Activated naive CD8-positive, alpha-beta T cell treated with anti-CD3 and anti-CD28 coated beads, Interleukin-2, amount 50 U/mL, for 24 hours (primary cell): ENCODE data around the gene ENDOU.
A peak's percentile ranks its signal among the peaks of the same experiment; 100 is the strongest.

ENCODE experiments used
- ATAC-seq: fragments of 150-1000 bp; cut with Tn5 transposase; one replicate; pipeline ENCODE4 v1.10.0; 2021
- DNase-seq: peaks from one replicate; pipeline ENCODE4 v3.0.0; 2021
- H3K27ac Mint-ChIP-seq: one replicate; pipeline ENCODE4 v1.8.0; 2021; ENCODE audit warnings: mild to moderate bottlenecking, mixed read lengths
- H3K27me3 Mint-ChIP-seq: one replicate; pipeline ENCODE4 v1.8.0; 2021; ENCODE audit warnings: mixed read lengths
- H3K36me3 Mint-ChIP-seq: one replicate; pipeline ENCODE4 v1.8.0; 2021; ENCODE audit warnings: low read depth, mixed read lengths
- H3K4me1 Mint-ChIP-seq: one replicate; pipeline ENCODE4 v1.8.0; 2021; ENCODE audit warnings: mixed read lengths
- H3K4me3 Mint-ChIP-seq: one replicate; pipeline ENCODE4 v1.8.0; 2021; ENCODE audit warnings: mild to moderate bottlenecking, moderate library complexity, mixed read lengths
- H3K9me3 Mint-ChIP-seq: one replicate; pipeline ENCODE4 v1.8.0; 2021; ENCODE audit warnings: mixed read lengths

Gene ENDOU

DNA sequence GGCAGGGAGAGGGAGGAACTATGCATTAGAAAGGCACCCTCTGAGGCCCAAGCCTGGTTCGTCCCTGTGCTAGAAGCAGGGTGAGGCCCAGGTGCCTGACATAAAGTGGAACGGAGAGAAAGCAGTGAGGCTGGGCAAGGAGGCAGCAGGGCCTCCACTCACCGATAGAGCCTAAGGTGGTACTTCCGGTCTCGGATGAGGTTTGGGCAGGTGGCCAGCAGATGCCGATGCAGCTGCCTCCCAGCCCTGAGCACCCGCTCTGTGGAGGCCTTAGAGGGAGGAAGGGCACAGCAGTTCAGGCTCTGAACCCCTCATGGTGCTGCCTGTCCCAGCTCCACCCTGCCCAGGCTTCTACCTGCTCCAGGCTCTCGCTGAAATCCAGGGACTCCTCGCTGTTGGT lies 26.3 kb upstream of the ENDOU start:
- DNase-seq, result no peak
- Mint-ChIP-seq H3K4me3 (no peak overlapping the region), H3K27ac (no peak overlapping the region), H3K4me1 (peaks cover 21% of the 10 kb centered on the region), H3K27me3 (no peaks in the 10 kb centered on the region), H3K9me3 (no peaks in the 10 kb centered on the region), H3K36me3 (no peaks in the 10 kb centered on the region)
- no peak for ATAC-seq

DNA sequence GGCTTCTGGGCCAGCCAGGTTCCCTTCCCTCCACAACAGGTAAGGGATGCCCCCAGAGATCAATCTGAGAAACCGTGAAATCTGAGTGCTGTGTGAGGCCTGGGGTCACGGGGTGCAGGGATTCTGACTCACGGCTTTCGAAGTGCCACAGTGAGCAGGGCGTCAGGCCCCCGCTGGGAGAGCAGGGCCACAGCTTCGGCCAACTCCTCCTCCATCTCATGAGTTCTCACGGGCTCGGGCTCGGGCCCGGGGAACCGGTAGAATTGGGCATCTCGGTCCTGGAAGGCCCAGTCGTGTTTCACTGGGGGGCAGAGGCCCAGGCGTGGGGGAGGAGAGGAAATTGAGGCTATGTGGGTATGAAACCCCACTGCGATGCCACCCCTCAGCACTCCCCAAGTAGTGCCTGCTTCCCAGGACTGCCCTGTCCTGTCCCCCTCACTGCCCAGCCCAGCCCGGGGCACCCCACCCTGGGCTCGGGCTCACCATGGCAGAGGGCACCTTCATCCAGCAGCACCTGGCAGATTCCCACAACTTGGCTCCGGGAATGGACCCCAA lies 25.7 kb upstream of the ENDOU start:
- no peaks in the 10 kb centered on the region for H3K27me3 Mint-ChIP-seq
- no peak overlapping the region for H3K4me3 Mint-ChIP-seq
- no peak for DNase-seq
- H3K9me3 Mint-ChIP-seq, result no peaks in the 10 kb centered on the region
- no peak overlapping the region for H3K27ac Mint-ChIP-seq
- ATAC-seq, result no peak
- H3K36me3 Mint-ChIP-seq, result no peaks in the 10 kb centered on the region
- peaks cover 16% of the 10 kb centered on the region for H3K4me1 Mint-ChIP-seq

DNA sequence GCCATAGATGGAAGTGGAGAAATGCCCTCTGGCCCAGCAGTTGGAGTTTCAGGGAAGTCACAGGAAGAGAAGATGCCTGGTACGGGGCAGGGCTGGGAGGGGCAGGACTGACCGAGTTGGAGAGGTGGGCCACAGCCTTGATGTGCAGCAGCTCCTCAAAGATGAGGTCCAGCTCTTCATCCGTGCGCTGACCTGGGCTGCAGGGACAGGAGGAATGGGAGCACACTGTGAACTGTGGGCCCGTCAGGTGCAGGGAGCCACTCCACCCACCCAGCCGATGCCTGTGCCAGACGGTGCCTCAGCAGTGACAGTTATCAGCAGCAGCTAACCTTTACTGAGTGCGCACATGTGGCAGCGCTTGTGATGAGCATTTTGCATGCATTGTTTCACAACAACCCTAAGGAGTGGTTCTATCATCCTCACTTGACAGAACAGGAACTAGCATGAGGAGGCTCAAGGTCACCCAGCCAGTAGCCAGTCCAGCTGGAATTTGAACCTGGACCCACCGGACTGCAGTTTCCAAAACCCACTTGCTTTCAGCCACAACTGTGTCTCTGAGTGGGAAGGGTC lies 25.0 kb upstream of the ENDOU start:
- H3K27ac Mint-ChIP-seq, result no peak overlapping the region
- H3K36me3 Mint-ChIP-seq, result no peaks in the 10 kb centered on the region
- no peaks in the 10 kb centered on the region for H3K27me3 Mint-ChIP-seq
- no peaks in the 10 kb centered on the region for H3K9me3 Mint-ChIP-seq
- DNase-seq (no peak), ATAC-seq (no peak)
- H3K4me1 Mint-ChIP-seq, result peaks cover 9% of the 10 kb centered on the region
- H3K4me3 Mint-ChIP-seq, result no peak overlapping the region

DNA sequence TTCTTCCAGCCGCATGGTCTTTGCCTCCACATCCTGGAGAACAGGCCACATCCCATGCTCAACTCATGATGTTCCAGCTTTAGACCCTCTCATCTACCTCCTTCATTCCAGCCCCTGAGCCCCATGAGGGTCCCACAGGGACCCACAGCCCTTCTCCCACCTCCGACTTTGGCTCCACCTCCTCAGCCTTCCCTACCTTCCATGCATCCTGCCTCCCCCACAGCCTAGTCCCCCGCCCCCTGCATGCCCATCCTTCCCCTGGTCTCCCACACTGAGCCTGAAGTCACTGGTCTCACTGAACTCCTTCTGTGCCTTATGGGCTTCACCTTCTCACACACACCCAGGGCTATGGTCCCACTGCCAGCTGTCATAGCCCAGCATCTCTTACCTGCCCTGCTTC lies 23.6 kb upstream of the ENDOU start:
- Mint-ChIP-seq H3K4me1 (peaks cover 4% of the 10 kb centered on the region), H3K36me3 (no peaks in the 10 kb centered on the region), H3K4me3 (no peak overlapping the region), H3K27me3 (peaks cover 4% of the 10 kb centered on the region), H3K27ac (no peak overlapping the region), H3K9me3 (no peaks in the 10 kb centered on the region)
- ATAC-seq (no peak), DNase-seq (no peak)

DNA sequence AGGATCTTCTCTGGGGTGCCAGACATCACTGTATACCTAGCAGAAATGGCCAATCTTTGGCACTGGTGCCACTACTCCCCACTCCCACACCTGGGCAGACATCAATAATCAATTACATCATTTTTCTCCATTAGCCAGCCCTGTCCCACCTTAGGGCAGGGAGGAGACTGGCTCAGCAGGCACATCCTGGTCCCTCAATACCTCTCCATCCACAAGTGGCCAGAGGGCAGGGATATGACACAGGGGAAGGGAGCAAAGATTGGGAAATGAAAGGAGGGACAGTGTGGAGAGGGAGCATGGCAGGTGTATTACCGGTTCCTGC lies 23.2 kb upstream of the ENDOU start:
- Mint-ChIP-seq H3K9me3 (no peaks in the 10 kb centered on the region), H3K27ac (no peak overlapping the region)

DNA sequence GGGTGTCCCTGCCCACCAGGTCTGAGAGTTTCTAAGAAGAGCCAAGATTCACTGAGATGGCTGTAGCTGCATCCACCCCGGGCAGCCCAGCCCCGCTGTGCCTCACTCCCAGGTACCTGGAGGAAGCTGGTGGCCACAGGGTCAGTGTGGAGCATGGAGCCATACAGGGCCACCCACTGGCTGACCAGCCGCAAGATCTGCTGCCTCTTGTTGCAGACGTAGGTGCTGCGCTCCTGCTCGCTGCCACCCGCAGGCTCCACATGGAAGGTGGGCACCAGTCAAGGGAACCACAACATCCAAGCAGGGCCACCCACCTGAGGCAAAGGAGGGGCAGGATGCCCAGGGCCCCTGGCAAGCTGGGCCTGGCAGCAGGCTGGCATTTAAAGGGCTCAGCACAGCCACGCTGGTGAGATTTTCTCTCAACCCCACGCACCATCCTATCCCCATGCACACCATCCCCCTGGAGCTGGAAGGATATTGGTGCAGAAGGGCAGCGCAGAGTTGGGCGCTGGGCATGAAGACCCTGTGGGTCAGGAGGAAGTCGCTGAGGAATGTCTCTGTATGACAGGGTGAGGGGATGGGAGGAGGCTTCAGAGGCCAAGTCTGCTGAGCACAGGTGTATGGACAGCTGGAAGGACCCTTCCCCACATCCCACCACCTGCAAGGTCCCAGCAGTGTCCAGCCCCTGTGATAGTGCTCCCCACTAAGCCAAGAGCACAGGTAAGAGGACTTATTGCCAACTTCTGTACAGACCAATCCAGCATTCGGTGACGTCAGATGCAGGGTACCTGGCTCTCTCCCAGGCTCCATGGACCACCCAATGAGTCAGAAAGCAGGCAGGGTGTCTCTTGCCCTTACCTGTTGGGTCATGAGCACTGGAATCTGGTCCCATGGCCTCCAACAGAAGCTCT lies 22.6 kb upstream of the ENDOU start:
- DNase-seq, result no peak
- Mint-ChIP-seq H3K4me1 (no peaks in the 10 kb centered on the region), H3K36me3 (no peaks in the 10 kb centered on the region), H3K9me3 (no peaks in the 10 kb centered on the region), H3K4me3 (no peak overlapping the region), H3K27me3 (peaks cover 4% of the 10 kb centered on the region), H3K27ac (no peak overlapping the region)
- ATAC-seq, result no peak

More for the DNA sequence above, 23.2 kb upstream of the ENDOU start:
- ATAC-seq (no peak), DNase-seq (no peak)
- Mint-ChIP-seq H3K27me3 (peaks cover 4% of the 10 kb centered on the region), H3K4me1 (no peaks in the 10 kb centered on the region), H3K36me3 (no peaks in the 10 kb centered on the region), H3K4me3 (no peak overlapping the region)

DNA sequence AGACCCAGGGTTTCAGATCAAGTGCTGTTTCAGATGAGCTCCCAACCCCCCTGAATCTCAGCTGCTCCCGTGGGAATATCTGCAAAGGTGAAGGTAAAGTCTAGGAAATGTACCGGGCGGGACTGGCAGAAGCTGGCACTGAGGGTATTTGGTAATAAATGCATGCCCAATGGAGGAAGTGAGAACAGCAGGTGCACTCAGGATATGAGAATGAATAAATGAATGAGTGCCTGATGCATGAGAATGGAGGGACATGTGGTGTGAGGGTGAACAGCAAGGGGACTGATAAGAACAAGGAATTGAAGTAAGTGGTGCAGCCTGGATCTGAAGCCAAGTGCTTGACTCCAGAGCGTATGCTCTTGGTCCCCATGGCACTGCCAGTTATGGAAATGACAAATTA lies 21.8 kb upstream of the ENDOU start:
- Mint-ChIP-seq H3K27ac (no peak overlapping the region), H3K36me3 (no peaks in the 10 kb centered on the region), H3K27me3 (peaks cover 4% of the 10 kb centered on the region), H3K4me1 (no peaks in the 10 kb centered on the region), H3K9me3 (no peaks in the 10 kb centered on the region), H3K4me3 (no peak overlapping the region)
- DNase-seq (no peak), ATAC-seq (no peak)

DNA sequence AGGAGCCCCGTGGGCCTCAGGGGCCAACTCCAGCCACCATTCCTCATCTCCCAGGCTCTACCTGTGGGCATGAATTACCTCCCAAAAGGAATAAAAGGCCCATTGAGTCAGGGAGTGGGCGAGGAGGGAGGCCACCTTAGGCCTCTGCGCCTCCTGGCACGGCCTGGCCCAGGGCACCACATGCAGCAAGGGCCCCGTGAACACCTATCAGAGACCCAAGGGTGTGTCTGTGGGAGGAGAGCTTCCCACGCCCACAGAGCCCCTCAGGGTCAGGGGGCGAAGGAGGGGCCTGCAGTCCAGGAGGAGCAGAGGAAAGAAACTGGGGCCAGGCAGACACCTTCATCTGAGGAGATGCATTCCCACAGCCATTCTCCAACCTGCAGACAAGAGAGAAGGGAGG lies 21.2 kb upstream of the ENDOU start:
- no peak overlapping the region for H3K4me3 Mint-ChIP-seq
- ATAC-seq, result no peak
- H3K27ac Mint-ChIP-seq, result no peak overlapping the region
- H3K36me3 Mint-ChIP-seq, result no peaks in the 10 kb centered on the region
- no peak for DNase-seq
- H3K9me3 Mint-ChIP-seq, result no peaks in the 10 kb centered on the region
- peaks cover 4% of the 10 kb centered on the region for H3K27me3 Mint-ChIP-seq
- H3K4me1 Mint-ChIP-seq, result peaks cover 5% of the 10 kb centered on the region

DNA sequence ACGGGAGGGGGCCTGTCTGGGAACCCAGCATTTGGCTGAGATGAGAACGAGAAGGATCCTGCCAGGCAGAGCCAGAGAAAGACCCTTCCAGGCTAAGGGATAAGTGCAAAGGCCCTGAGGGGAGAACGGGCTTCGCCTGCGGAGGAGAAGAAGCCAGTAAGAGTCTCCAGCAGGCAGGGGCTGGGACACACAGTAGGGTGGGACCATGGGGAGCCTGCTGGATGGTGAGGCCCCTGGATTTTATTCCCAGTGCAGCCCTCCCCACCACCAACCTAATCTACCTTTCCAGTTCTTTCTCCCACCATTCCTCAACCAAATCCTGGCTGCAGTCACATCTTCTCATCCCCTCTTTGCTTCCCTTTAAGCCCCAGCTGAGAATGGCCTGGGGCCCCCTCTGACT lies 20.8 kb upstream of the ENDOU start:
- no peak overlapping the region for H3K27ac Mint-ChIP-seq
- no peaks in the 10 kb centered on the region for H3K9me3 Mint-ChIP-seq
- H3K27me3 Mint-ChIP-seq, result peaks cover 4% of the 10 kb centered on the region
- H3K4me1 Mint-ChIP-seq, result peaks cover 10% of the 10 kb centered on the region
- no peaks in the 10 kb centered on the region for H3K36me3 Mint-ChIP-seq
- ATAC-seq (no peak), DNase-seq (no peak)
- no peak overlapping the region for H3K4me3 Mint-ChIP-seq

DNA sequence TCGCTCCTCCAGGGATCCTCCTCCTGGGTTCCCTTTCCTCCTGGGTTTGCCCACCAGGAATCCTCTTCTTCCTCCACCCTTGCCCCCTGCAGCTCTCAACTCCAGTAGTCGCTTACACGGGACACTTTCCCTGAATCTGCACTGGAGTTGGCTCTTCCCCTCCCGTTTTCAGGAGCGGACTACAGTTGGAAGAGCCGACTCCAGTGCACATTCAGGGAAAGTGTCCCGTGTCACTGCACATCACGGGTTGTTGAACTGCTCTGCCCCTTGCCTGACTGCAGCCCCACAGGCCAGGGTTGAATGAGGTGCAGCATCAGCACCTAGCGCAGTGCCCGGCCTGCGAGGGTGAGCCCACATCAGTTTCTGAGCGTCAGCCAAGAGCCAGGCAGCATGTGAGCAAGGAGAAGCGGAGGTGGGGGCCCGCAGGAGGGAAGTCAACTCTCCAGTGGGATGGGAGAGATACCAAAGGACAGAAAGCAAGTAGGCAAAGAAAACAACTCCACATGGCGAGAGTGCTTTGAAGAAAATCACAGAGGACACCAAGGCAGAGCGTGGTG lies 20.3 kb upstream of the ENDOU start:
- no peak for ATAC-seq
- Mint-ChIP-seq H3K9me3 (no peaks in the 10 kb centered on the region), H3K27me3 (peaks cover 4% of the 10 kb centered on the region), H3K4me3 (no peak overlapping the region), H3K36me3 (no peaks in the 10 kb centered on the region), H3K27ac (no peak overlapping the region), H3K4me1 (peaks cover 15% of the 10 kb centered on the region)
- no peak for DNase-seq

DNA sequence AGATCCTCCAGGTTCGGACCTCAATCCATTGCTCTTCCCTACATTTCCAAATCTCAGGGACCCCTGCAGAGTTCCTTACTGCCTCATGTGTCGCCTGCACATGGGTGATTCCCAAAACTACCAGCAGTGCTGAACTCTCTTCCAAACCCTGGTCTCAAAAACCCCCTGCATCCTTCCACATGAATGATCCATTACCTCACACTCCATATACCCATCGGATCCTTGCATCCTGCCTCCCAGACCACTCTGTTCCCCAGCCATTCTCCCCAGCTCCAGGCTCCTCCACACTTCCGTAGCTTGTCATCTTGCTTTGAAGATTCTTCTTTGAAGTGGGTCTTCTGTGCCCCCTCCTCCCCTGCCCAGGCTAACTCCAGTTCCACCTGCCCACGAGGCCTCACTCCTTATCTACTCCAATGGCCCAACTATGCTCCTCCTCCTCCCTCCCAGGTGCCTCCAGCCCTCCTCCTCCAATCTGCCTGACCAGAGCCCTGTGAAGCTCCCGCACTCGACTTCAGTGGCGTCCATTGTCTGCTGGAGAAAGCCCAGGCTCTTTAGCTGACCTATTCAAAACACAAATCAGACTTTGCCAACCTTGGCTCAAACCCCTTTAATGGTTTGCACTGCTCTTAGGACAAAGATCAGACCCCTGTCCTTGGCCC lies 19.6 kb upstream of the ENDOU start:
- ATAC-seq, result no peak
- H3K36me3 Mint-ChIP-seq, result no peaks in the 10 kb centered on the region
- DNase-seq, result no peak
- H3K27ac Mint-ChIP-seq, result no peak overlapping the region
- no peaks in the 10 kb centered on the region for H3K9me3 Mint-ChIP-seq
- peaks cover 19% of the 10 kb centered on the region for H3K4me1 Mint-ChIP-seq
- peaks cover 4% of the 10 kb centered on the region for H3K27me3 Mint-ChIP-seq
- no peak overlapping the region for H3K4me3 Mint-ChIP-seq

DNA sequence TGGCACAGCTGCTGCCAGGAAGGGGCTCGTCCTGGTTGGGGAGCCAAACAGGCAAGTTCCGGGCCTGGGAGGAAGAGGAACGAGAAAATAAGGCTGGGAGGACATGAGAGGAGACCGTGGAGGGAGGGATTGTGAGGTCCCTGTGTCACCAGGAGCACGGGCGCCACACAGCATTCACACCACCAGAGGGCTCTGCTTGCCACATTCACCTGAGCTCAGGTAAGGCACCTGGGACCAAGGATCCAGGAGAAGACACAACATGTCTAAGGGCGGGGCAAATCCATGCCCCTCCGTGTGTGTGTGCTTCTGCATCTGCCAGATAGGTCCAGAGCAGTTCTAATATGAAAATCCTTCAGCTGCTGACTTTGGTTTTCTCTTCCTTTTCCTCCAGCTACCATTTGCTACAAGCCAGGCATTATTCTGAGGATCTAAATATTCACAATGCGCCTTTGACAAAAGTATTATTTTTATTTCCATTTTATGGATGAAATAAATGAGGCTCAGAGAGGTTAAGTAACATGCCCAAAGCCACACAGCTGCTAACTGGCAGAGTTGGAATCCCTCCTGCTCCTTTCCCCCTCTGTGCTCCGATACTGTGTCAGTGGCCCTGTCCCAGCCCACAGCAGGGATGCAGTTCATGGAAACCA lies 18.8 kb upstream of the ENDOU start:
- Mint-ChIP-seq H3K27me3 (peaks cover 4% of the 10 kb centered on the region), H3K36me3 (no peaks in the 10 kb centered on the region), H3K4me1 (peaks cover 24% of the 10 kb centered on the region), H3K9me3 (no peaks in the 10 kb centered on the region), H3K4me3 (no peak overlapping the region), H3K27ac (no peak overlapping the region)
- ATAC-seq, result no peak
- DNase-seq, result peak; percentile 53

DNA sequence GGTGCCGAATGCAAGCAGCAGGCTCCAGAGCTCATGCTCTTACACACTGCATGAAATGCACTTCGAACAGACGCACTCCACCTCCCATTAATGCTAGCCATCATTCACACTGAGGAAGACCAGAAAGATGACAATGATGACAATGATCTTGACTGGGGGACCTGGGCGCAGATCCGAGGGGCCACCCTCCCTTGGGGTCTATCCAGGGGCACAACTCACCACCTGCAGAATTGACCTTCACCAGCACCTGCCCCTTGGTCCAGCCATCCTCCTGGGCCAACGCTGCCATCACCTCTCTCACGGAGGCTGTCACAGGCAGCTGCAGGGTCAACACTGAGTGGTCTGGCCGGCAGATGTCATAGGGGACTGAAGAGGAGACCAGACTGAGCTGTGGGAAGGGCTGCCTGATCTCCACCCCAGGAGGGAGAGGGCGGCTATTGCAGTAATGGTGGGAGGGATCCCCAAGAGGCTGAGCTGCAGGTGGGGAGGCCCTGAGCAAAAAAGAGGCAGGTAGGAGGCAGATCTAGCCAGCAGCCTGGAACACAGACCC lies 18.1 kb upstream of the ENDOU start:
- ATAC-seq (no peak), DNase-seq (no peak)
- Mint-ChIP-seq H3K4me1 (peaks cover 26% of the 10 kb centered on the region), H3K27ac (no peak overlapping the region), H3K4me3 (no peak overlapping the region), H3K36me3 (no peaks in the 10 kb centered on the region), H3K27me3 (peaks cover 4% of the 10 kb centered on the region), H3K9me3 (no peaks in the 10 kb centered on the region)

DNA sequence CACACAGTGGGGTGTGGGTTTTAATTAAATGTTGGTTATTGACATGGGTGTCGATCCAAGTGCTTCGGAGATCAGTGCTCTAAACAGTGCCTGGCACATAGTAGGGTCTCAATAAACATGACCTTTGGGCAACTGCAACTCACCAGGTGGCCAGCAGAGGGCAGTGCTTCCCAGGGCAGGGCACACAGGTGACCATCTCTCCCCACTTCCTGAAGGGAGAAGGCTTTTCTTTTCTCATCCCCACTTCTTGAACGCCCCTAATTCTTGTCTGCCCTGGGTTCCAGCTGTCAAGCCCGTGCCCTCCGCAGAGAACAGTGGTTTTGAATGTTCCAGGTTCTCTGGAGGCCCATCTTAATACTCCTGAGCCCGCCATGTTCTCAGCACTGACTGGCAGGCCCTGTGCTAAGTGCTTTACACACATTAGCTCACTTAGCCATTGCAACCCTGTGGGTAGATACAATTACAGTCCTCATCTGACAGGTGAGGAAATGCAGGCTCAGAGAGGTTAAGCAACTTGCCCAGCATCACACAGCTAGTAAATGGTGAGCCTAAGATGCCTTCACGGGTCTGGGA lies 17.0 kb upstream of the ENDOU start:
- Mint-ChIP-seq H3K4me3 (no peak overlapping the region), H3K27me3 (peaks cover 4% of the 10 kb centered on the region), H3K9me3 (no peaks in the 10 kb centered on the region), H3K36me3 (no peaks in the 10 kb centered on the region), H3K4me1 (peaks cover 26% of the 10 kb centered on the region), H3K27ac (no peak overlapping the region)
- peak; percentile 84 for DNase-seq
- no peak for ATAC-seq
